Chondrocyte (in vitro differentiated cells): ENCODE data around the gene TBC1D9. TPM values are rescaled to one million over a fixed set of nuclear protein-coding genes. Genes with fewer than 3 reads are reported as not detected.

Experiments
- DNase-seq: peaks from one replicate; pipeline ENCODE4 v3.0.0; 2021; ENCODE audit warnings: mixed read lengths, low spot score
- H3K27ac Mint-ChIP-seq: one replicate; pipeline ENCODE4 v1.8.0; 2021; ENCODE audit warnings: mild to moderate bottlenecking, moderate library complexity, mixed read lengths; ENCODE audit not compliant: unreplicated experiment
- H3K27me3 Mint-ChIP-seq: 2 replicates; pipeline ENCODE4 v1.8.0; 2021; ENCODE audit warnings: low read depth, mixed read lengths
- H3K36me3 Mint-ChIP-seq: 2 replicates; pipeline ENCODE4 v1.8.0; 2021; ENCODE audit warnings: low read depth, mixed read lengths
- H3K4me1 Mint-ChIP-seq: 2 replicates; pipeline ENCODE4 v1.8.0; 2021; ENCODE audit warnings: low read depth, mild to moderate bottlenecking, mixed read lengths
- H3K4me3 Mint-ChIP-seq: one replicate; pipeline ENCODE4 v1.8.0; 2021; ENCODE audit warnings: mild to moderate bottlenecking, moderate library complexity, mixed read lengths; ENCODE audit not compliant: unreplicated experiment
- H3K9me3 Mint-ChIP-seq: 2 replicates; pipeline ENCODE4 v1.8.0; 2021; ENCODE audit warnings: low read depth, mixed read lengths
- CTCF ChIP-seq: fragments of 200-600 bp; sonication (generic); IDR thresholded peaks from 2 replicates; pipeline ENCODE4 v1.5.0; 2021; ENCODE audit warnings: antibody characterized with exemption, mild to moderate bottlenecking, moderate library complexity
- total RNA-seq: library from RNA; stranded (reverse); gene quantifications from 3 replicates; pipeline ENCODE4 v1.2.1, GENCODE V29; 2021

The TBC1D9 gene
- total RNA-seq, 1 donor from 2014 or later: 40.5 TPM

- H3K27ac Mint-ChIP-seq: no peak overlapping the region
- TF ChIP-seq CTCF: no peak
- no peak for DNase-seq
- peaks cover 12% of the 10 kb centered on the region for H3K4me1 Mint-ChIP-seq
- H3K4me3 Mint-ChIP-seq: no peak overlapping the region
- H3K36me3 Mint-ChIP-seq: no peaks in the 10 kb centered on the region
- H3K27me3 Mint-ChIP-seq: no peaks in the 10 kb centered on the region
- no peaks in the 10 kb centered on the region for H3K9me3 Mint-ChIP-seq
These were observed 21.7 kb upstream of the TBC1D9 start for GRCh38 chr4:140777894-140778293.

GRCh38 chr4:140777386-140777785 lies 21.2 kb upstream of the TBC1D9 start:
- Mint-ChIP-seq H3K4me1 (peaks cover 12% of the 10 kb centered on the region), H3K36me3 (no peaks in the 10 kb centered on the region), H3K4me3 (no peak overlapping the region), H3K27ac (no peak overlapping the region), H3K27me3 (no peaks in the 10 kb centered on the region), H3K9me3 (no peaks in the 10 kb centered on the region)
- TF ChIP-seq CTCF: no peak
- no peak for DNase-seq

- TF ChIP-seq CTCF: no peak
These were observed 20.4 kb upstream of the TBC1D9 start for GRCh38 chr4:140776556-140776955.

GRCh38 chr4:140774956-140775355 lies 18.8 kb upstream of the TBC1D9 start:
- H3K4me1 Mint-ChIP-seq: no peaks in the 10 kb centered on the region
- no peak for TF ChIP-seq CTCF
- peaks cover 4% of the 10 kb centered on the region for H3K9me3 Mint-ChIP-seq
- H3K4me3 Mint-ChIP-seq: no peak overlapping the region
- no peak overlapping the region for H3K27ac Mint-ChIP-seq
- no peaks in the 10 kb centered on the region for H3K36me3 Mint-ChIP-seq
- no peaks in the 10 kb centered on the region for H3K27me3 Mint-ChIP-seq
- no peak for DNase-seq

More at GRCh38 chr4:140776556-140776955, 20.4 kb upstream of the TBC1D9 start:
- Mint-ChIP-seq H3K4me1 (peaks cover 5% of the 10 kb centered on the region), H3K27me3 (no peaks in the 10 kb centered on the region), H3K36me3 (no peaks in the 10 kb centered on the region), H3K27ac (no peak overlapping the region), H3K4me3 (no peak overlapping the region), H3K9me3 (peaks cover under 1% of the 10 kb centered on the region)
- no peak for DNase-seq

DNA sequence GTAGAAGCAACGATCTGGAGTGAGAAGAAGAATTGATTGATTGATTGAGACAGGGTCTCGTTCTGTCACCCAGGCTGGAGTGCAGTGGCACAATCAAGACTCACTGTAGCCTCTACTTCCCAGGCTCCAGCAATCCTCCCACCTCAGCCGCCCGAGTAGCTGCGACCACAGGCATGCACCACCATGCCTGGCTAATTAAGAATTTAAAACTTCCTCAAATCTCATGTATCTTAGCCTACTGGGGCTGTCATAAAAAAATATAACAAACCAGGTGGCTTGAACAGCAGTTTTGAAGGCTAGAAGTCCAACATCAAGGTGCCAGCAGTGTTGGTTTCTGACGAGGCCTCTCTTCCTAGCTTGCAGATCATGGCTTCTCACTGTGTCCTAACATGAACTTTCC lies 18.3 kb upstream of the TBC1D9 start:
- Mint-ChIP-seq H3K4me1 (no peaks in the 10 kb centered on the region), H3K27me3 (no peaks in the 10 kb centered on the region), H3K4me3 (no peak overlapping the region), H3K36me3 (no peaks in the 10 kb centered on the region), H3K27ac (no peak overlapping the region), H3K9me3 (peaks cover 4% of the 10 kb centered on the region)
- DNase-seq: no peak
- TF ChIP-seq CTCF: no peak
